Activated T-helper 17 cell treated with anti-CD3 and anti-CD28 coated beads, Interleukin-2, amount 50 U/mL, for 72 hours (primary cell): ENCODE data around the gene SLFN5. TPM values are rescaled to one million over a fixed set of nuclear protein-coding genes. Genes with fewer than 3 reads are reported as not detected.
A peak's percentile ranks its signal among the peaks of the same experiment; 100 is the strongest.
"Not testable (repeated sequence)": the region's sequence is repeated elsewhere in the genome, so short reads cannot be mapped to it uniquely, and the experiment has no call there.

Experiments used
- ATAC-seq: fragments of 150-1000 bp; cut with Tn5 transposase; replicated peaks from 2 replicates; pipeline ENCODE4 v1.10.0; 2021; ENCODE audit warnings: mild to moderate bottlenecking, moderate library complexity
- H3K27ac Mint-ChIP-seq: one replicate; pipeline ENCODE4 v1.8.0; 2022; ENCODE audit warnings: mixed read lengths
- H3K27me3 Mint-ChIP-seq: one replicate; pipeline ENCODE4 v1.8.0; 2022; ENCODE audit warnings: mixed read lengths
- H3K36me3 Mint-ChIP-seq: one replicate; pipeline ENCODE4 v1.8.0; 2022; ENCODE audit warnings: low read depth, mild to moderate bottlenecking, mixed read lengths
- H3K4me1 Mint-ChIP-seq: one replicate; pipeline ENCODE4 v1.8.0; 2022; ENCODE audit warnings: mixed read lengths
- H3K4me3 Mint-ChIP-seq: one replicate; pipeline ENCODE4 v1.8.0; 2022; ENCODE audit warnings: mild to moderate bottlenecking, mixed read lengths
- H3K9me3 Mint-ChIP-seq: one replicate; pipeline ENCODE4 v1.8.0; 2022; ENCODE audit warnings: mixed read lengths
- total RNA-seq, 2 donors: library from RNA; stranded (reverse); gene quantifications; one replicate each; pipeline ENCODE4 v1.2.3, GENCODE V29; 2022

SLFN5 gene
- total RNA-seq, 2 donors from 2014 or later, result 31.3 to 45.6 TPM

GRCh38 chr17:35255316-35255715 is 12.4 kb downstream of the SLFN5 start:
- H3K27me3 Mint-ChIP-seq, result no peaks in the 10 kb centered on the region
- peaks cover 50% of the 10 kb centered on the region for H3K4me1 Mint-ChIP-seq
- H3K9me3 Mint-ChIP-seq, result no peaks in the 10 kb centered on the region
- H3K4me3 Mint-ChIP-seq, result no peak overlapping the region
- H3K27ac Mint-ChIP-seq, result peak overlapping the region; percentile 71
- H3K36me3 Mint-ChIP-seq, result peaks cover 57% of the 10 kb centered on the region
- ATAC-seq, result no peak

DNA sequence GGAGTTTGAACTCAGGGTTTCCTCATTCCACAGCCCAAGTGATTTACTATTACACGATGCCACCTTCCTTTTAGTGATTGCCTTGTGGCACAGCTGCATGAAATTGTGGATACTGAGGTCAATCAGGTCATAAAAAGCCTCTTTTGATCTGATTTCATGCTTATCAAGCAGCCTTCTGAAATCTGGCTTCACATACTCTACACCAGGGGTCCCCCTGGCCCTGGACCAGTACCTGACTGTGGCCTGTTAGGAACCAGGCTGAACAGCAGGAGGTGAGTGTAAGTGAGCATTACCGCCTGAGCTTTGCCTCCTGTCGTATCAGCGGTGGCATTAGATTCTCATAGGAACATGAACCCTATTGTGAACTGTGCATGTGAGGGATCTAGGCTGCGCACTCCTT is 13.8 kb downstream of the SLFN5 start:
- ATAC-seq, result no peak
- H3K9me3 Mint-ChIP-seq, result no peaks in the 10 kb centered on the region
- H3K36me3 Mint-ChIP-seq, result peaks cover 69% of the 10 kb centered on the region
- no peaks in the 10 kb centered on the region for H3K27me3 Mint-ChIP-seq
- H3K4me1 Mint-ChIP-seq, result peaks cover 50% of the 10 kb centered on the region
- H3K27ac Mint-ChIP-seq, result peak overlapping the region; percentile 71
- peak overlapping the region; percentile 9 for H3K4me3 Mint-ChIP-seq

DNA sequence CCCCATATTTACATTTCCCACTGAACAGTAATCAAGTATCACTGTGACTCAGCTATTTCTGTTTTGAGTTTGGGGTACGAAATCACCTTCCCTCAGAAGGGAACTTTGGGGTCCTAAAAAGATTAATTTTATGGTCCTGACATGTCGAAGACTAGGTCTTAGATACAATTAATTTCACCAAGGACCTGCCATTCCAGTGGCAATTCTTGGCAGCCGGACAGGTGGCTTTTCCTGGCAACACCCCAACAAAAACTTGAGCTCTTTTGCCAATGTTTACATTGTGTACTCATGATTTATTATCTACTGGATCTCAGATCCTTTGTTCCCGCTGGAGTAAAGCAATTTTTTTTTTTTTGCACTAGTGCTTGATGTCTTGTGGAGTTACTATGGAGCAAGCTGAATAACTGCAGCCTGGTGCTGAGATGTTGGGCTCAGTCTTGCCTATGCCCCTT is 14.4 kb downstream of the SLFN5 start:
- H3K27me3 Mint-ChIP-seq, result no peaks in the 10 kb centered on the region
- H3K9me3 Mint-ChIP-seq, result no peaks in the 10 kb centered on the region
- peak overlapping the region; percentile 71 for H3K27ac Mint-ChIP-seq
- peaks cover 50% of the 10 kb centered on the region for H3K4me1 Mint-ChIP-seq
- no peak overlapping the region for H3K4me3 Mint-ChIP-seq
- peaks cover 75% of the 10 kb centered on the region for H3K36me3 Mint-ChIP-seq
- ATAC-seq, result no peak

DNA sequence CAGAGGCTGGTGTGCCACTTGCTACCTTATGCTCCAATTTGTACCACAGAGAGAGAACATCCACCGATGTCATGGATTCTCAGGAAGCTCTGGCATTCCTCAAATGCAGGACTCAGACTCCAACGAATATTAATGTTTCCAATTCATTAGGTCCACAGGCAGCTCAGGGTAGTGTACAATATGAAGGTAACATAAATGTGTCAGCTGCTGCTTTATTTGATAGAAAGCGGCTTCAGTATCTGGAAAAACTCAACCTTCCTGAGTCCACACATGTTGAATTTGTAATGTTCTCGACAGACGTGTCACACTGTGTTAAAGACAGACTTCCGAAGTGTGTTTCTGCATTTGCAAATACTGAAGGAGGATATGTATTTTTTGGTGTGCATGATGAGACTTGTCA is 16.1 kb downstream of the SLFN5 start:
- Mint-ChIP-seq H3K4me1 (peaks cover 40% of the 10 kb centered on the region), H3K4me3 (no peak overlapping the region), H3K36me3 (peaks cover 87% of the 10 kb centered on the region), H3K27me3 (no peaks in the 10 kb centered on the region), H3K27ac (peak overlapping the region; percentile 54), H3K9me3 (no peaks in the 10 kb centered on the region)
- ATAC-seq, result no peak

DNA sequence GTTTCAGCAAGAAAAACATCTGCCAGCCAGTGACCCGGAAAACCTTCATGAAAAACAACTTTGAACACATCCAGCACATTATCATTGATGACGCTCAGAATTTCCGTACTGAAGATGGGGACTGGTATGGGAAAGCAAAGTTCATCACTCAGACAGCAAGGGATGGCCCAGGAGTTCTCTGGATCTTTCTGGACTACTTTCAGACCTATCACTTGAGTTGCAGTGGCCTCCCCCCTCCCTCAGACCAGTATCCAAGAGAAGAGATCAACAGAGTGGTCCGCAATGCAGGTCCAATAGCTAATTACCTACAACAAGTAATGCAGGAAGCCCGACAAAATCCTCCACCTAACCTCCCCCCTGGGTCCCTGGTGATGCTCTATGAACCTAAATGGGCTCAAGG is 22.2 kb downstream of the SLFN5 start:
- Mint-ChIP-seq H3K27me3 (no peaks in the 10 kb centered on the region), H3K27ac (peak overlapping the region; percentile 61), H3K4me3 (peak overlapping the region; percentile 18), H3K36me3 (peaks cover 85% of the 10 kb centered on the region), H3K4me1 (peaks cover 24% of the 10 kb centered on the region), H3K9me3 (no peaks in the 10 kb centered on the region)
- ATAC-seq, result no peak

DNA sequence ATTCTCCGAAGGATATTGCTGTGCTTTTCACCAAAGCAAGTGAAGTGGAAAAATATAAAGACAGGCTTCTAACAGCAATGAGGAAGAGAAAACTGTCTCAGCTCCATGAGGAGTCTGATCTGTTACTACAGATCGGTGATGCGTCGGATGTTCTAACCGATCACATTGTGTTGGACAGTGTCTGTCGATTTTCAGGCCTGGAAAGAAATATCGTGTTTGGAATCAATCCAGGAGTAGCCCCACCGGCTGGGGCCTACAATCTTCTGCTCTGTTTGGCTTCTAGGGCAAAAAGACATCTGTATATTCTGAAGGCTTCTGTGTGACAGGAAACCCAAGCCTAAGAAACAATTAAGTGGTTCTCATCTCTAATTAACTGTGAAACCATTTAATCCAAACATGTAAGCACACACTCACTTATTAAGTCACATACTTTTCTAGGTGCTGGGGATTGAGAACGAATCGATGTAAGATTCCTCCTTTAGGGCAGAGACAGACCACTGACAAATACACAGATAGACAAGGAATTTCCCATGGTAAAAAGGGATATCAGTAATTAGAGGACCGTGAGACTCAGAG is 22.8 kb downstream of the SLFN5 start:
- H3K4me1 Mint-ChIP-seq, result peaks cover 24% of the 10 kb centered on the region
- no peaks in the 10 kb centered on the region for H3K27me3 Mint-ChIP-seq
- ATAC-seq, result no peak
- H3K27ac Mint-ChIP-seq, result peak overlapping the region; percentile 81
- no peaks in the 10 kb centered on the region for H3K9me3 Mint-ChIP-seq
- H3K4me3 Mint-ChIP-seq, result peak overlapping the region; percentile 15
- H3K36me3 Mint-ChIP-seq, result peaks cover 80% of the 10 kb centered on the region

GRCh38 chr17:35274167-35275066 is 31.5 kb downstream of the SLFN5 start:
- peak overlapping the region; percentile 18 for H3K27ac Mint-ChIP-seq
- H3K4me3 Mint-ChIP-seq, result peak overlapping the region; percentile 46

GRCh38 chr17:35278454-35278853 is 35.6 kb downstream of the SLFN5 start:
- not testable (repeated sequence) for H3K36me3 Mint-ChIP-seq, ATAC-seq, H3K27ac Mint-ChIP-seq, H3K4me3 Mint-ChIP-seq, H3K27me3 Mint-ChIP-seq
- peaks cover 11% of the 10 kb centered on the region for H3K9me3 Mint-ChIP-seq
- peaks cover 14% of the 10 kb centered on the region for H3K4me1 Mint-ChIP-seq

More at GRCh38 chr17:35274167-35275066, 31.5 kb downstream of the SLFN5 start:
- peaks cover 14% of the 10 kb centered on the region for H3K4me1 Mint-ChIP-seq
- peaks cover 11% of the 10 kb centered on the region for H3K9me3 Mint-ChIP-seq
- not testable (repeated sequence) for H3K27me3 Mint-ChIP-seq, H3K36me3 Mint-ChIP-seq, ATAC-seq

GRCh38 chr17:35278876-35279275 is 36.0 kb downstream of the SLFN5 start:
- not testable (repeated sequence) for H3K27me3 Mint-ChIP-seq, H3K36me3 Mint-ChIP-seq, H3K27ac Mint-ChIP-seq, ATAC-seq, H3K4me3 Mint-ChIP-seq
- peaks cover 11% of the 10 kb centered on the region for H3K9me3 Mint-ChIP-seq
- H3K4me1 Mint-ChIP-seq, result peaks cover 14% of the 10 kb centered on the region

GRCh38 chr17:35283767-35284166 is 40.9 kb downstream of the SLFN5 start:
- ATAC-seq, result no peak
- Mint-ChIP-seq H3K27ac (no peak overlapping the region), H3K4me3 (no peak overlapping the region), H3K36me3 (no peaks in the 10 kb centered on the region), H3K27me3 (no peaks in the 10 kb centered on the region), H3K9me3 (peaks cover 4% of the 10 kb centered on the region), H3K4me1 (peaks cover 13% of the 10 kb centered on the region)

- ATAC-seq, result no peak
- Mint-ChIP-seq H3K27me3 (no peaks in the 10 kb centered on the region), H3K4me1 (peaks cover 21% of the 10 kb centered on the region), H3K9me3 (peaks cover 4% of the 10 kb centered on the region), H3K27ac (no peak overlapping the region), H3K36me3 (no peaks in the 10 kb centered on the region), H3K4me3 (no peak overlapping the region)
Measured at GRCh38 chr17:35284955-35285354, 42.1 kb downstream of the SLFN5 start.

- H3K9me3 Mint-ChIP-seq, result peaks cover 4% of the 10 kb centered on the region
- H3K36me3 Mint-ChIP-seq, result no peaks in the 10 kb centered on the region
- peak overlapping the region; percentile 56 for H3K4me3 Mint-ChIP-seq
- peak overlapping the region; percentile 39 for H3K27ac Mint-ChIP-seq
- ATAC-seq, result peak; percentile 88
- peaks cover 21% of the 10 kb centered on the region for H3K4me1 Mint-ChIP-seq
- no peaks in the 10 kb centered on the region for H3K27me3 Mint-ChIP-seq
Measured at GRCh38 chr17:35286120-35286781, 43.4 kb downstream of the SLFN5 start.

DNA sequence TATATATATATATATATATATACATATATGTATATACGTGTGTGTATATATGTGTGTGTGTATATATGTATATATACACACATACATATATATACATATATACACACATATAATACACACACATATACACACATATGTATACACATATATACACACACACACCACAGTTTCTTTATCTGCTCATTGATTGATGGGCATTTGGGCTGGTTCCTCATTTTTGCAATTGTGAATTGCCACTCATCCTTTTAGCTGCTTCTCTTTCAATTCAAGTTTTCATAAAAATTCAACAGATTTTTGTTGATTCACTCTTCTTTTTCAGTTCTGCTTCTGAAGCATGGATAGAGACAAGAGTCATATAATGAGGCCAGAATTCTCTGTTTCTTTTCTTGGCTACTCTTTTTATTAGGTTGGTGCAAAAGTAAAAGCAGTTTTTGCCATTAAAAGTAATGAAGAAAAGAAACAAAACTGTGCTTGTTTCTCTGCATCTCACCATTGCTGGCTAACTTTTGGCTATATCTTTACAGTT is 44.5 kb downstream of the SLFN5 start:
- no peak for ATAC-seq
- Mint-ChIP-seq H3K36me3 (no peaks in the 10 kb centered on the region), H3K4me3 (no peak overlapping the region), H3K27me3 (no peaks in the 10 kb centered on the region), H3K9me3 (peaks cover 4% of the 10 kb centered on the region), H3K4me1 (peaks cover 21% of the 10 kb centered on the region), H3K27ac (no peak overlapping the region)

DNA sequence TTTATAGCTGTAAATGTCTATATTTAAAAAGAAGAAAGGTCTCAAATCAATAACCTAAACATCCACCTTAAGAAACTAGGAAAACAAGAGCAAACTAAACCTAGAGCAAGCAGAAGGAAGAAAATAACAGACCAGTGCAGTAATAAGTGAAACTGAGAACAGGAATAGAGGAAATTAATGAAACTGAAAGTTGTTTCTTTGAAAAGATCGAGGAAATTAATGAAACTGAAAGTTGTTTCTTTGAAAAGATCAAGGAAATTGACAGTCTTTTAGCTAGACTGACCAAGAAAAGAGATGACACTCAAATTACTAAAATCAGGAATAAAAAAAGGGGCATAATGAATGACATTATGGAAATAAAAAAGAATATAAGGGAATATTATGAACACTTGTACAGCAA is 46.4 kb downstream of the SLFN5 start:
- Mint-ChIP-seq H3K27ac (peak overlapping the region; percentile 44), H3K9me3 (peaks cover 4% of the 10 kb centered on the region), H3K4me3 (peak overlapping the region; percentile 43), H3K27me3 (no peaks in the 10 kb centered on the region), H3K36me3 (no peaks in the 10 kb centered on the region), H3K4me1 (peaks cover 21% of the 10 kb centered on the region)
- ATAC-seq, result peak; percentile 32
